AG20443 (cell line): ENCODE results near the gene FBN1.
A peak's percentile ranks its signal among the peaks of the same experiment; 100 is the strongest.

Experiments used
- DNase-seq: peaks from one replicate; pipeline ENCODE4 v3.0.0; 2012; ENCODE audit warnings: low spot score, mixed read lengths

The FBN1 gene

DNA sequence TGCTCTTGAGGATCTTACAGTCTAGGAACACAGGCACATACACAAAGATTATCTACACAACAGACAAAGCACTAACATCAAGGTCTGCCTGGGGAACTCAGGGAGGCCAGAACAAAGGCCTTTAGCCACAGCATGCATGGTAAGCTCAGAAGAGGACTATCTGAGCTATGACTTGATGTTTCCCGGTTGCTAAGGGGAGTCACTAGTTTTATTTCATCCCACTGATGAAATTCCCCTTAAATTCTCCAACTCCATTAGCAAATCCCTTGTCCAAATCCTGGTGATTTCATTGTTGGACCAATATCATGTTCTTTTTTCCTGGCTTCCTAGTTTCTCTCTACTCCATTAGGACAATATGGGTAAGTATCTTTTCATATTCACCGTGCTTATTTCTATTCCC lies 23.3 kb downstream of the FBN1 start:
- DNase-seq = peak; percentile 39

DNA sequence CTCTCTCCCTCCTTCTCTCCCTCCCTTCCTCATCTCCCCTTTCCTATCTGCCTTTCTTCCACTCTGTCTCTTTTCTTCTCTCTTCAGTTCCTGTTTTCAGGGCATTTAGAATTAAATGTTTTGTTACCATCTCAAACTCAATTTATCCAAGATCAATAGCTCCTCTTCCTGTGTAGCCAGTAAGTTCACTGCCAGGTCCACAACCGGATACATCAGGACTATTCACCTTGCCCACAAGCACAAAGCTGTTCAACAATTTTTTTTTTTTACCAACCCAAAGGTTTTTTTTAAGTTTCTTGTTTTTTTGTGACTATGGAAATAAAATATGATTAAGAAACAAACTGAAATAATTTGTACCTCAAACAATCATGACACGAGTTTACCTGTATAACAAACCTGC lies 26.1 kb downstream of the FBN1 start:
- no peak for DNase-seq

DNA sequence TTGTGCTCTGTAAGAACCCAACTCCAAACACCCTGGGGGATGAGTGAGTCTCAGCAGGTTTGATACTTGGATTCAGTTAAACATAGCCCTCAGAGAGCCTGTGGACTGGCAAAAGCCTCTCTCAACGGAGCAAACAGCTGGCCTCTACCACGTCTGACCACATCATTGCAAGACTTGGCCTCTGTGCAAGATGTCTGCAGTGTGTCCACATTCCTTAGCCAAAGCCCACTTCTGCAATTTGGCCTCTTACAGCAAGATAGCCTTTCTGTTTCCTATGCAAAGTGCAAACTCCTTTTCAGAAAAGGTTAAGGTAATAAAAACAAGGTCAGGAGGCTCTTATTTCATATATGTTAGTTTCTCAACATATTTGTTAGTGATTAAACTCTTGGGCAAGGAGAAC lies 27.9 kb downstream of the FBN1 start:
- peak; percentile 81 for DNase-seq

DNA sequence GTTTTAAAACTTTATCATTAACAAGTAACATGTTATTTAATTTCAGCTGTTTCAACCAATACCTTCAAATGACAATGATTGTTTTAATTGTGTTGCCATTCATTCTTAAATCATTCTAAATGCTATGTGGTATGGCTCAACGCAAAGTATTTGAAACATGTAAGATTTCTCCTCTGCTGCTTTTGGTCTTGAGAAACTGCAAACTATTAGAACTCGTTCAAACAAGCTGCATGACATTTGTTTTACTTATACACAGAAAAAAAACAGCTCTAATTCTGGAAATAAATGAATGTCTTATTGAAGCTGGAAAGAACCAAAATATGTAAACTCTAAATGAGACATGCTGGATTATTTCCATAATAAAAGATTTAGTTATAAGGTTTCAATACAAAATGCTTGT lies 29.3 kb downstream of the FBN1 start:
- no peak for DNase-seq

DNA sequence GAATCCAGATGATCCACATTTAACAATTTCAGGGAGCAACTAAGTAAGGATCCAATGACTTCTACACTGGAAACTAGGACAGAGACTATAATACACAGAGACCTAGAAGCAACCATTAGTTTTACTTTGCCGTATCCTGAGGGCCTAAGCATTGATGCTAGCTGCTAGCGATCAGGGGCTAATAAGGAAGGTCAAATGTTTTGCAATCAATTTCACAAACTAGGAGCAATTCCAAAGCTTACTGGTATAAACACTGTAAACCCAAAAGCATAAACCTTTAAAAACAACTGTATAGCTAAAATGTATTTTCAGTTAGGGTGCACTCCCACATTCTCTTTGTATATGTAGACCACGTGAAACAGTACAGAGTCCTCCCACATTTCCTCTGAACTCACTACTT lies 31.5 kb downstream of the FBN1 start:
- no peak for DNase-seq

DNA sequence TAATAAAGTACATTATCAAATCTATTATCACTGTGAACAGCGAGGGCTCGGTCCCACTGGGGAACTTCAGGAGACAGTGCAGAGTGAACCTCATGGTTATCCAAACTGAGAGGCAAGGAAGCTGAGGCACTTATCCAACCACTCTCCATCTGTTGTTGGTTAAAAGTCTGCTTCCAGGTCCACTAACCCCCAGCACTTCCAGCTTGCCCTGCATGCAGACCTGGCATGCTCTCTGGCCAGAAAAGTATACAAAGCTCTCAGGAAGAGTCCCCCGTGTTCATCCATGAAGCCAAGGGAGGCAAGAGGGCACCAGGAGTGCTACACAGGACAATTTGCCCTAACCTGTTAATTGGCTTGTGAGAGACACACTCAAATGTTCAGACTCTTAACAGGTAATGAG lies 36.0 kb downstream of the FBN1 start:
- no peak for DNase-seq

DNA sequence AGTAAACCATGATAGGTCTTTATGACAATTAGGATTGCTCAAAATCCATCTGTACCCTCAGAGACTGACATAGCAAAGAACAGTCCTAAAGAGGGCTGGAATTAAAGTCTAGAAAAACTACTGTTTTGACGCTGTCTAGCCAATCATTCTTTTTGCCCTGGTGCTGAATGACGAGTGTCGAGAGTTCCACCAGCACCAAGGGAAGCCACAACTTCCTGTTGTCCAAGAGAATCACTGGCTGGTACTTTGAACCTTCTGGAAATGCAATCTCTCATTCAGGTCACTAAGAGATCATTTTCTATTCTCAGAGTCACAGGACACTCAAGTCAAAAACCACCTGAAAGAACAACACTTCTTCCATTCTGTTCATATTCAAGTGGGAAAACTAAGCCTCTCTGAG lies 37.7 kb downstream of the FBN1 start:
- DNase-seq = no peak

DNA sequence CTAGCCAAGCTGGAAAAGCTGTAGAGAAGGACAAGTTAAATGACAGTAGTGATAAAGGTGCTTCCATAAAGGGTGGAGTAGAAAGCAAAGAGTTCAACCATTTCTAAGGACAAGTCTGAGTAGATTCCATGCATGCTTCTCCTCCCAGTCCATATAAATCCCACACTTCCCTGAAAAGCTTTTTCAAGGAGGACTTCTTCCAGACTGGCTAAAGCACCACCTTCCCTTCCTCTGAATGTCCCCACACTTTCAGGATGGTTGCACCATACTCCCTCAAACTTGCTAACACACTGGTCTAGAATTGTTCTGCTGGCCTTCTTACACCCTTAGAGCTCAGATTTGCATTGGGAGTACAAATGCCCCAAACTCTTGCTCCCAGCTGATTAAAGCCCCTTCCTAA lies 40.9 kb downstream of the FBN1 start:
- DNase-seq = no peak

DNA sequence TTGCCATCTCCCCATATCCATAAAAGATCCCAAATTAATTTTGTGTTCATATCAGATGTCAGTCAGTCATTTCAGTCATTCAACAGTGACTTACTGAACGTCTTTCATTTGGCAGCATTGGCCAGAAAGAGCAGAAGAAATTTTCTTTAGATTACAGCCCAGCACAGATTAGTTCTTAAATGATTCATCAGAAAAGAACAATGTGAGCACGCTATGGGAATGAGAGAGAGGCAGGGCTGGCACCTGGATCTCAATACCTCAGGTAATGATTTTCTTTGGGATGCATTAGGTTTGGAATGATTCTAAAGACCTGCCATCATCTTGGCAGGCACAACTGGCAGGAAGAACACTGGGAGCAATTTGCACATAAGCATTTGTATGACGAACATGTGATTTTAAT lies 41.6 kb downstream of the FBN1 start:
- no peak for DNase-seq

DNA sequence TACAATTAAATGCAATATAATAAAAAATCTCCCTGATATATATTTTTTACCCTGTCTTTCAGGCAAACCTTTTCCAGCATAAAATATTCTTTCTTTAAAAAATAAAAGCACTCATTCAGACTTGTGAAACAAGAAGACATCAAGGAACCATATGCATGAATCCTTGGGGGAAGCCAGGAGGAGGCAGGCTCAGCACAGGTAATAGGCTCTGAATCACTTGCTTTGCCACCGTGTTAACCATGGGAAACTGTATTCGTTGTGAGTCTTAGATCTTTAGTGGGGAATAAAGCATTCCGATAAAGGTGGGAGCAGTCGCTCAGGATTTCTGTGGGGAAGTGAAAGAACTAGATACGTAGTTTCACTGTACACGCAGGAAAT lies 42.4 kb downstream of the FBN1 start:
- no peak for DNase-seq

DNA sequence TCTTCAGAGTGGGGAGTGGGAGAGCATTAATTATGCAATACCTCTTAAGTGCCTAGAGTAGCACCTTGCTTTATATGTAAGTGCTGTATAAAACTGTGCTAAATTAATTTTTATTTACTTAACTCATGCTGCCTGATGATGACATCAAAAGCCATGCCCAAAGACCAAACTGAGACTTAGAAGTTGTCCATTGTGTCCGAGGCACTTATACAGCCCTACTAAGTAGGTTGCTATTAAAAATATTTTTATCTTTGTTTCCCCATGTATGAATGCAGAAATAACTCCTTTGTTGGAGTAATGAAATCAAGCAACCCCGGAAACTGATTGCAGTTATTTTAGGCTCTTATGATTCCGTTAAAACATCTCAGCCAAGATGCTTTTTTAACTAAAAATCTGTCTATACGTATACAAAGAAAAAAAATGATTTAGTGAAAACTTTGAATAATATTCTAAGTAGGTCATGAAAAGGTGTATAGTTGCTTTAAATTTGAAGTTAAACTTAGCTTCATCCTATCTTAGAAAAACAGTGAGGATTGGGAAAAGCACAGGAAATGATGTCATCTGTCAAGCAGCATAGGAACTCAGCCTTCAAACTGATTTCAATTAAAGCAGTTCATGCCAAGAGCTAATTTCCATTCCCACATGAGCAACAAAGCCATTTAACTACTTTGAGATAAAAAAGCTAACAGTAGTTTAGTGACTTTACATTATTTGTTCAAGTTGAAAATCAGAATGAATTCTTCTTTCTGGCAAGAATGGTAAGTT lies 43.0 kb downstream of the FBN1 start:
- DNase-seq = peak; percentile 53

DNA sequence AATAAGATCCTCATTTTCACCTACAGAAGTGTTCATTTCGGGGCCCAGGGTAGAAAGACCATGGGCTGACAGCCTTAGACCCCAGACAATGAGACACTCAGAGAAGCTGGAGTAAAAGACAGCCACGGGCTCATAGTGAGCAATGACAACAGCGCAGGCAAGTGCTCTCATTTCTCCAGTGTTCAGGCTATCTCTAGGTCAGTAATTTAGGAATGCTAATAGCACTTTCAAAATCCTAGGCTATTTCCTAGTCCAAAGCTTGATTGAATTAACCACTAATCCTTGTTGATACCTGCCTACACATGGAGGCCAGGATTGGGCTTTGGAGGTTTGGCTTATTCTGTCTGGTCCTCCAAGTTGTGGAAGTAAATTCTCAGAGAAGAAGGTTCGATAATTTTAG lies 44.4 kb downstream of the FBN1 start:
- no peak for DNase-seq

DNA sequence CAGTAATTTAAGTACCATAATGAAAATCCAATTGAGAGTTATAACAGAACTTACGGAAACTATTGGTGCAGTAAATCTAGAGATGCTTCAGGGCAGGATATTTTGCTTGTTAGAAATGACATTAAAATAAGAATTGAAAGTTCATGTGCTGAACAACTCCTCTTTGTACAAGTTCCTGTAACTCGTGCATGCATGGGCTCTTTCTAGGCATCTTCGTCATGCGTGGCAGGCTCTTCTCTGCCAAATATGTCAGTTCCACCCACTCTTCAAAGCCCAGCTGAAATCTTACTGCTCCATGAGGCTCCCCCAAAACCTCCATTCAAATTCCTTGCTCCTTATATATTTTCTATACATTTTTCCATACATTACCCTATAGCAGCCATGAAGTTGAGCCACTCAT lies 48.7 kb downstream of the FBN1 start:
- DNase-seq = no peak

DNA sequence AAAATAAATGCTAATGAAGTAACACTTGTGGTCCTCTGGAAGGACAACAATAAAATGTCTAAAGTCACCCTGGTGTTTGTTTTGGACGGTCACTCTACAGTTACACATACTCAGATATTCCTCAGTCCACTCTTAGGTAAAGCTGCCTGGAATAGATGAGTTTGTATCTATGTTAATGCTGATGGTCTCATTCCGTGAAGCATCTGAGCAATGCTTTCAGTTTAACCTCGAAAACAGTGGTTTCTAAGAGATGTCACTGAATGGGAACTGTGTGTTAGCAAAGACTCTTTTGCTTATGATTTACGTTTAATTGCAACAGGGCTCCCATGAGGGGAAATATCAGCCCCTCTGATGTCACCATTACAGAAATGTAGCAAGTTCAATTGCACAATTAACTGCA lies 49.1 kb downstream of the FBN1 start:
- no peak for DNase-seq

DNA sequence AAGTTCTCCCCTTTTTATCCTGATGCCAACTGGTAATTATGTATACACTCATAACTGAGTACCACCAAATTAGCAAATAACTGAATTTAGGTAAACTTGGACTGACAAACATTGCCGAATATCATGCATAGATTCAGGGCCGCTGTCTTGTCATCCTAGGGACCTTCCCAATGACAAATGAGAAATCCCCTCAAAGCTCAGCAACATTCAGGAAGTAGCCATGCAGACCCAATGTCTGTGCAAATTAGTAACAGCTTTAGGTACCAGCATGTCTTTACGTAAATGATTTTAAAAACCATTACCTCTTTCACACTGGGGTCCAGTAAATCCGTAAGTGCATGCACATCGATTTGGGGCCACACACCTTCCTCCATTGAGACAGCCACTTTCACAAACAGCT lies 49.5 kb downstream of the FBN1 start:
- no peak for DNase-seq

DNA sequence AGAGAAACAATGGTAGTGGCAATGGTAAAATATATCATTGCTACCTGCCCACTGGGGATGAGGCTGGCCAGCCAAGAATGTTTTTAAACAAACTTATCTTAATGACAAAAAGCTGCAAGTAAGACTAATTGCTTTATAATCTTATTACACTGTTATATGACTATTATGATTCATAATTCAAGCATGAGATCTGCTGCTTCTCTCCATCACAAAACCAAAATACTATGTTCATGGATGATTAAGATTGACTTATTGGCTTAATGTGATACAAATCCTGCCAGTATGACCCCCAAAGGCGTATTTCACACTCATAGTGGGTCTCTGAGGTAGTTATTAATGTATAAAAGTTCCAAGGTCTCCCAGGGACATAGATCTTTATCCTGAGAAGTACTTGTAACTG lies 52.6 kb downstream of the FBN1 start:
- DNase-seq = no peak

DNA sequence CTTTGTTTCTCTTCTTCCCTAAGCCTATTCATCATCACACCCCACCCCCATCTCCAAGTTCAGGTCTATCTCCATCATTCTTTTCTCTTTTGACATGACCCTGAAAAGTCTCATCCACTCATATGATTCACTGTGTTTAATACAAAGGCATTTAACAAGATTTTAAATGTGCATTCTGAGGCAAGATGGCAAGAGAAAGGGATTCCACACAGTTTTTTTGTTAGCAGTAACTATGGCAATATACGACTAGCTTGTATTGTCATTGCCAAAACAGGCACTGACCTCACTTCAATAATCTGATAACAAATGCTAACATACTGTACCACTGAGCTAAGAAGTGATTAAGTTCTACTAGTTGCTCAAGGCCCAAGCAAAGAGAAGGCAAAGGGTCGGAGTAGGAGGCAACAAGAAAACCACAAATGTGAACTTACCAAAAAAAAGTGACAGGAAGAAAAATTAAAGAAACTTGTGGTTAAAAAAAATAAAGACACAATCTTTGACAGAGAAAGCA lies 53.2 kb downstream of the FBN1 start:
- peak; percentile 65 for DNase-seq

DNA sequence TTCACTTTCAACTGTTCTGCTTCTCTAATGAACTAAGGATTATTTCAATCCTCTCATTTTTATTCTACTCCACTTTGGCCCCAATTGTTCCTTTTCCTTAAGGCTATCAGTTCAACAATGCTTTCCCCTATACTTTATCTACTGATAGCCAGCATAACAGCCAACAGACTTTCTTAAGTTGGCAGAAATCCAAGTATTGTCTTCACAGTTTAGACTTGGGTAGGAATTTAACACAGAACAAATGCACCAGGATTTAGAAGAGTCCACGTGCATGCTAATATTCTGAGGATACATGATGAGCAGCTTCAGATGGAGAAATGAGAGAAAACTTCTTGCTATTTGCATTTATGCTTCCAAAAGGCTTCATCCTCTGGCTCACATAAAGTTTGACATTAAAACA lies 54.8 kb downstream of the FBN1 start:
- DNase-seq = no peak

DNA sequence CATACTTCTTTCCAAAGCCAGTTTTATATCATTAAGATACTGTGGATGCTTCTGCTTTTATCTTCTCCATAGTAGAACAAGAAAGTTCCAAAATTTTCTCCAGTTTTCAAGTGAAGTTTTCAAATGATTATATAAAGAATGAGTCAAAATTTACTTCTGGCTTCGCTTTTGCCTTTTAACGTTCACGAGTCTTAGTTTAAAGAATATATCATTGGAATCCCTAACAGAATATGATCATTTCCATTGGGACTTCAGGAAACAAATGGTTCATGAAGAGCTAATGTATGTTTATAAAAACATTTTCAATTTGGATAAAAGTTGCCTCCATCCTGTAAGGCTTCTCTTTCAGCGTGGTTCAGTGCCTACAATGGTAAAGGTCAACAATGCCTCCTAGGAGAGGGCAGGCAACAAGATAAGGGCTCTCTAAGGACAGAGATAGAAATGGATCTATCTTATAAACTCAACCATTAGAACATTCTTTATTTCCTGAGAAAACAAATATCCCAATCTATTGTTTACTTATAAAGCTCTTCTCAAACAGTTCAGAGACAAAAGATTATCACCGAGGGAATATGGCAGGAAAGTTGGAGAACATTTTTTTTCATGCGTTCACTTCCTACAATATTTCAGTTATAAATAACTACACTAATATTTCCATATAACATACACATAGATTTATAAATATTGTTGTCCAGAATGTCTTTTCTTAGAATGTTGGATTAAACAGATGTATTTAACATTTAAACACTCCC lies 60.5 kb downstream of the FBN1 start:
- no peak for DNase-seq

DNA sequence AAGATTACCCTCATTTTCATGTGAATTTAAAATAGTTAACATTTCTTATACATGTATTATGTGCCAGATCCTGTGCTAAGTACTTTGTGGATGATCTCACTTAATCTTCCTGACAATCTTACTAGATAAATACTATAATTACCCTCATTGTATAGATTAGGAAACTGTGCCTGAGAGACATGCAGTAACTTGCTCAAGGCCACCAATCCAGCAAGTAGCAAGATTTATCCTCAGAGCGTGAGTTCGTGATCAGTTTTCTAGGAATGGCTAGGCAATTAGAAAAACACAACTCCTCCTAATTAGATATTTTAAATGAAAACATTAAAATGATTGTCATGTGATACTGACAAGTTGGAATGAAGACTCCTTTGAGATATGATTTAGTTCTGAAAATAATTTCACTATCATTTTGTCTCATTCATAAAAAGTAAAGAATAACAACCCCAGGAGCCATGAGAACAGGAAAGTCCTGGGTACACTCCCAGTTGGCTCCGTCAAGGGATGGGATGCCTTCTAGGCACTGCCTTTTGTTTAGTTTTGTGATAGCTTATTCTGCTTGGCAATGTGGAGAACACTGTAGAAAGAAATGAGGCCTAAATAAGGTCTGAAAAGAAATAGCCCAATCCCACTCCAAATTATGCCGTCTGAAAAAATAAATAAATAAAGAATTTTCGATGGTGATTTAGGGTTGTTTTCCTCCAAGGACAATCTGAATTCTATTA lies 61.3 kb downstream of the FBN1 start:
- no peak for DNase-seq

DNA sequence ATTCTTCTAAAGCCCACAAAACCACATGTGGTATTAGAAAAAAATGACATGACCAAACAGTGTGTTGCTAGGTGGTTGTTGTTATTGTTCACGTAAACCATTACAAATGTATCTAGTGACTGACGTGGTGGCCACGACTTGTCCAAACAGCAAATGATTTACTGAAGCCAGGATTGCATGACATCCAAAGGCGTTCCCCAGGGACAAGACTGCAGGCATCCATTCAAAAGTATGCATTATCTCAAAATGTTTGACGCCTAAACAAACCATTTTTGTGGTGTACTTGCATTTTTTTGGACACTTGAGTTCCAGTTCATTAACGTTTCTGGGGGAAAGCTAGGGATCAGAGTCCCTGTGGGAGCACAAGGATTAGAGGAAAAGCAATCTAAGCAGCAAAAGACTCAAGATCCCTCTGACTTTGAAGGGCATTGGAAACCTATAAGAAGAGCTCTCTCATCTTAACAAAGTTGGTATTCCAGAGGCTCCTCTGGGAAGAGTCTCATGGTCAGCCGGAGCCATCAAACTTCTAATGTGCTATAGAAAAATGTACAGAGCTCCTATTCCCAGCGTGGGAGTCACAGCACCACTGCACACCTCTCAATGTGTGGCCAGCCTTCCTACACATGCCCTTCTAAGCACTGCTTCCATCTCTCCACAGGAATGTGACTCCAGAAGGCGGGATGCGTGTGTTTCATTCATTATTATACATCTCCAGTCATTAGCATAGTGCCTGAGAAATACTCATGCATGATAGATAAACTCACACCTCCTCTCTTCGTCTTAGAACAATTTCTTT lies 62.9 kb downstream of the FBN1 start:
- DNase-seq = peak; percentile 80

DNA sequence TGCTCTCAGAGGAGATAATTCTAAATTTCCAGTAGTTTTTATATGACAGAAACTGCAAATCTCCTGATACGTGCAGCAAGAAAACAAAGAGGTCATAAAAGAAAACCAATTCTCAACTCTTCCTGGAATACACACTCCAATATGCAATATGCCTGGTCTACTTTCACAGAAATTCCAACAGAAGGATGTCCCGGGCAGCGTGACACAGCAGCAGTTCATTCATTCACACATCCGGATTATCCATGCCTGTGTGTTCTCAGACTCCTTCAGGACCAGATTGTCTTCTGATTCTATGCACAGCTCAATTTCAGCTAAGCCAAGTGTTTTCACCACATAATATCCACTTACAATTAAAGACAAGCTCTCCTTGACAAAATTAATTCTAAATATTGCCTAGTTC lies 64.3 kb downstream of the FBN1 start:
- DNase-seq = no peak
